Lower leg skin (tissue), 3 donors: ENCODE measurements around the gene RHBDF1.
"Not testable (repeated sequence)": the region's sequence is repeated elsewhere in the genome, so short reads cannot be mapped to it uniquely, and the experiment has no call there.

ENCODE experiments used
- CTCF ChIP-seq, 3 donors: fragments of 450-650 bp; IDR thresholded peaks; one replicate each; pipeline ENCODE4 v1.5.1; 2016; ENCODE audit warnings: antibody characterized with exemption in 3 of 3, mild to moderate bottlenecking in 3 of 3, moderate library complexity in 2 of 3
- POLR2A ChIP-seq, 2 donors: fragments of 450-650 bp; IDR thresholded peaks; one replicate each; pipeline ENCODE4 v1.6.1; 2016 to 2017; ENCODE audit warnings: antibody characterized with exemption in 2 of 2, mild to moderate bottlenecking in 1 of 2, moderate library complexity in 1 of 2

GRCh38 chr16:25926-26348, 46.5 kb downstream of the RHBDF1 start:
- not testable (repeated sequence) for TF ChIP-seq CTCF, POLR2A (IDR thresholded peaks at IDR 0.05)
